Lower leg skin (tissue), 4 donors: ENCODE results near the gene WDTC1. TPM values are rescaled to one million over a fixed set of nuclear protein-coding genes. Genes with fewer than 3 reads are reported as not detected.
"Not testable (repeated sequence)": the region's sequence is repeated elsewhere in the genome, so short reads cannot be mapped to it uniquely, and the experiment has no call there.

ENCODE experiments used
- DNase-seq, 2 donors: peaks; one replicate each; pipeline ENCODE4 v3.0.0-alpha.2; 2019; ENCODE audit warnings: low spot score in 2 of 2
- H3K4me3 ChIP-seq: fragments of 200-600 bp; sonication (generic); 2 replicates; pipeline ENCODE4 v1.5.1; 2017; ENCODE audit warnings: mild to moderate bottlenecking, low read depth; ENCODE audit not compliant: poor library complexity, severe bottlenecking
- POLR2A ChIP-seq, 2 donors: fragments of 450-650 bp; IDR thresholded peaks; one replicate each; pipeline ENCODE4 v1.6.1; 2016 to 2017; ENCODE audit warnings: antibody characterized with exemption in 2 of 2, mild to moderate bottlenecking in 1 of 2, moderate library complexity in 1 of 2
- WGBS, 2 donors: methylation state at CpG; one replicate each; pipeline ENCODE4 v1.1.5; 2018; 5-methylcytosine and 5-hydroxymethylcytosine counted together
- intact Hi-C: fragments of 100-400 bp; cut with DNase I; formaldehyde crosslinking; loops from one replicate; pipeline ENCODE4 v1.15.0; 2023; ENCODE audit warnings: low total_unique reads
- total RNA-seq, 4 donors: library from RNA; depleted of rRNA; stranded (reverse); fragments of >200 nt; gene quantifications; one replicate each; pipeline ENCODE4 v1.1.0, GENCODE V29; 2016
- TF ChIP-seq, protein P1 (sequence below), 3 donors: fragments of 450-650 bp; IDR thresholded peaks; one replicate each; pipeline ENCODE4 v1.5.1; 2016; ENCODE audit warnings: antibody characterized with exemption in 3 of 3, mild to moderate bottlenecking in 3 of 3, moderate library complexity in 2 of 3

Gene WDTC1, protein sequence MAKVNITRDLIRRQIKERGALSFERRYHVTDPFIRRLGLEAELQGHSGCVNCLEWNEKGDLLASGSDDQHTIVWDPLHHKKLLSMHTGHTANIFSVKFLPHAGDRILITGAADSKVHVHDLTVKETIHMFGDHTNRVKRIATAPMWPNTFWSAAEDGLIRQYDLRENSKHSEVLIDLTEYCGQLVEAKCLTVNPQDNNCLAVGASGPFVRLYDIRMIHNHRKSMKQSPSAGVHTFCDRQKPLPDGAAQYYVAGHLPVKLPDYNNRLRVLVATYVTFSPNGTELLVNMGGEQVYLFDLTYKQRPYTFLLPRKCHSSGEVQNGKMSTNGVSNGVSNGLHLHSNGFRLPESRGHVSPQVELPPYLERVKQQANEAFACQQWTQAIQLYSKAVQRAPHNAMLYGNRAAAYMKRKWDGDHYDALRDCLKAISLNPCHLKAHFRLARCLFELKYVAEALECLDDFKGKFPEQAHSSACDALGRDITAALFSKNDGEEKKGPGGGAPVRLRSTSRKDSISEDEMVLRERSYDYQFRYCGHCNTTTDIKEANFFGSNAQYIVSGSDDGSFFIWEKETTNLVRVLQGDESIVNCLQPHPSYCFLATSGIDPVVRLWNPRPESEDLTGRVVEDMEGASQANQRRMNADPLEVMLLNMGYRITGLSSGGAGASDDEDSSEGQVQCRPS
- 10 to 100 TPM; 43.8 to 75.6 (median 65.1) TPM for total RNA-seq

DNA sequence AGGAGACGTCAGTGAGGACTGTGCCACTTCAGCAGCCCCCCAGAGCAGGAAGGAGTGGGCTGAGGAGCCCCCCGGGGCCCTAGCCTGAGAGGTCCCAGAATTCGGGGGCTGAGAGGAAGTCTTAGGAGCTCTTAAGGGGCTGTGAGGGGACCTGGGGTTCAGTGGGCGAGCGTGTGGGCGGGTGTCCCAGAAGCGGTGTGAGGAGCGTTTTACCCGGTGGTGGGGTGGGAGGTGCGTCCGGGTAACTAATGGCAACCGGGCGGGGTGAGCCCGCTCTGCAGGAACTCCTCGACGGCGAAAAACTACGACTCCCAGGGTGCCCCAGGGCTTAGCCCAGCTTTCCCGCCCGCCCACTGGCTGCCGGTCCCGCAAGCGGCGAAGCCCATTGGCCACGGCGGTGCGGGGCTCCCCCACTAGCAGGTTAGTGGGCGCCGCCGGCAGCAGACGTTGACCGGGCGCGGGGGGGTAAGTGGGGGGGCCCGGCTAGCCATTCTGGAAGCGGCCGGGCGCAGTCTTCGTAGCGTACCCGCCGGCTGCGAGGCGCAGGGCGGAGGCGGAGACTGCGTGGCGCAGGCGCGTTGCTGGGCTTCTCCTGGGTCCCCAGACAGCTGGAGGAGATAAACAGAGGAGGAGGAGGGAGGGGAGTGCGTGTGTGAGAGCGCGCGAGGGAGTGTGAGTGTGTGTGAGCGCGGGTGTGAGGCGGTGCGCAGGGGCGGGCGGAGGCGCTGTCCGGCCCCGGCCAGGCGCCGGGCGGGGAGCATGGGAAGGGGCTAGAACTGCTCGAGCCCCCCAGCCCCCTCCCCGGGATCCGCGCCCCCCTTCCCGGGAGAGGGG is at the start of gene WDTC1:
Gene WDTC1, plus strand, starts transcription at position 584 of the 834 bp plus-strand sequence. CDS start 26,423 bp downstream, outside the sequence.
- TF ChIP-seq POLR2A (IDR thresholded peaks at IDR 0.05), result no peak
- TF ChIP-seq, protein P1, sequence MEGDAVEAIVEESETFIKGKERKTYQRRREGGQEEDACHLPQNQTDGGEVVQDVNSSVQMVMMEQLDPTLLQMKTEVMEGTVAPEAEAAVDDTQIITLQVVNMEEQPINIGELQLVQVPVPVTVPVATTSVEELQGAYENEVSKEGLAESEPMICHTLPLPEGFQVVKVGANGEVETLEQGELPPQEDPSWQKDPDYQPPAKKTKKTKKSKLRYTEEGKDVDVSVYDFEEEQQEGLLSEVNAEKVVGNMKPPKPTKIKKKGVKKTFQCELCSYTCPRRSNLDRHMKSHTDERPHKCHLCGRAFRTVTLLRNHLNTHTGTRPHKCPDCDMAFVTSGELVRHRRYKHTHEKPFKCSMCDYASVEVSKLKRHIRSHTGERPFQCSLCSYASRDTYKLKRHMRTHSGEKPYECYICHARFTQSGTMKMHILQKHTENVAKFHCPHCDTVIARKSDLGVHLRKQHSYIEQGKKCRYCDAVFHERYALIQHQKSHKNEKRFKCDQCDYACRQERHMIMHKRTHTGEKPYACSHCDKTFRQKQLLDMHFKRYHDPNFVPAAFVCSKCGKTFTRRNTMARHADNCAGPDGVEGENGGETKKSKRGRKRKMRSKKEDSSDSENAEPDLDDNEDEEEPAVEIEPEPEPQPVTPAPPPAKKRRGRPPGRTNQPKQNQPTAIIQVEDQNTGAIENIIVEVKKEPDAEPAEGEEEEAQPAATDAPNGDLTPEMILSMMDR (IDR thresholded peaks at IDR 0.05), result no peak
- WGBS, 2 donors, result 1% methylated on average over 33 to 61 of the region's 71 CpGs
- intact Hi-C loops, result no loop called here
- peak; percentile 96 to 99 for DNase-seq
- H3K4me3 ChIP-seq, result peak within 1 kb of the TSS; percentile 94

DNA sequence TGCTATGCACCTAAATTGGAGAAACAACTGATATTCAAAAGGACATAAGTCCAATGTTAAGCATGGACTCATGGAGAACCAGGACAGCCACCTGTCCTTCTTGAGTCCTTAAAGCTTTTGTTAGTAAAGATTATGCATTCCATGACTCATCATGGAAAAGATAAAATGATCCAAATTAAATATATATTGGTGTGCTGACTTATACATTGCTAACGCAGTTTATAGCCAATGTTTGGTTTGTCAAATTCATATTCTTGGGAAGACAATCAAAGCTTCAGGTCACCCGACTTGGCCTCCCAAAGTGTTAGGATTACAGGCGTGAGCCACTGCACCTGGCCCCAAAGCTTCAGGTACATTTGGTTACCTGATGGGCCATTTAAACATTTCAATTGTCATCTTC is 49.8 kb upstream of the WDTC1 start:
- intact Hi-C loops, H3K4me3 ChIP-seq, DNase-seq: not testable (repeated sequence)
- 82 to 88% methylated on average over 3 of the region's 3 CpGs for whole genome bisulfite sequencing, 2 donors

DNA sequence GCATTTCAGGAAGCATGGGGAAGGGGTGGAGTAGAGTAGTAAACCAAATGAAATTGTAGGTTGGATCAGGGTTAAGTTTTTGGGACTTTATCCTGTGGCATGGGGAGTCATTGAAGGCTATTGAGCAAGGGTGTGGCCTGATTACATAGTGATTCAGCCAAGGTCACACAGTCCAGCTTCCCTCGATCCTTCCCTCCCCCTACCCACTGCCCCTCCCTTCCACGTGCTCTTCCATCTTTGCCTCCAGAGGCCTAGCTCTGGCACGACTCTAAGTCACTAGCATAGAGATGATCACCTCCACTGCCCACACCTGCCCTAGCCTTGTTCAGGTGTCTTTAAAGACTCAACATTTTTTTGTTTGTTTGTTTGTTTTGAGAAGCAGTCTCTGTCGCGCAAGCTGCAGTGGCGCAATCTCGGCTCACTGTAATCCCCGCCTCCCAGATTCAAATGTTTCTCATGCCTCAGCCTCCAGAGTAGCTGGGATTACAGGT is 42.3 kb upstream of the WDTC1 start:
- WGBS, 2 donors, result 47 to 54% methylated on average over 8 of the region's 8 CpGs
- DNase-seq, result no peak
- TF ChIP-seq, protein P1 (IDR thresholded peaks at IDR 0.05), result no peak
- TF ChIP-seq POLR2A (IDR thresholded peaks at IDR 0.05), result no peak
- intact Hi-C loops, result no loop called here
- no peak overlapping the region for H3K4me3 ChIP-seq

DNA sequence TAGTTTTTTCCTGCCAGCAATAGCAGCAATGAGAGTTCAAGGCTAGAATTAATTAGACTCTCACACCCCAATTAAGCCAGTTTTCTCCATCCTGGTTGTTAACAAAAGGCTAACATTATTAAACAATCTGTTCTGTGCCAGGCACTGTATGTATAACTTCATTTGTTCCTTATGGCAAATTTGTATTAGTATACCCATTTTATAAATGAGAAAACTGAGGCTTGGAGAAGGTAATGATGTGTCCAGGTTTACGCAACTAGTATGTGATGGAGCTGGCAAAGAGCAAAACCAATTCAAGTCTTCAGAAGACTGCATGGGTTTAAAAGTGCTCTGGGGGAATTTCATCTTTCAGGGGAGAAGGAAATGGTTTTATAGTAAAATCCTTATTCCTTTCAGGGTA is 41.2 kb upstream of the WDTC1 start:
- TF ChIP-seq, protein P1 (IDR thresholded peaks at IDR 0.05), result no peak
- TF ChIP-seq POLR2A (IDR thresholded peaks at IDR 0.05), result no peak
- no peak overlapping the region for H3K4me3 ChIP-seq
- 93 to 100% methylated on average over 1 of the region's 1 CpG for WGBS, 2 donors
- no peak for DNase-seq
- intact Hi-C loops, result no loop called here

DNA sequence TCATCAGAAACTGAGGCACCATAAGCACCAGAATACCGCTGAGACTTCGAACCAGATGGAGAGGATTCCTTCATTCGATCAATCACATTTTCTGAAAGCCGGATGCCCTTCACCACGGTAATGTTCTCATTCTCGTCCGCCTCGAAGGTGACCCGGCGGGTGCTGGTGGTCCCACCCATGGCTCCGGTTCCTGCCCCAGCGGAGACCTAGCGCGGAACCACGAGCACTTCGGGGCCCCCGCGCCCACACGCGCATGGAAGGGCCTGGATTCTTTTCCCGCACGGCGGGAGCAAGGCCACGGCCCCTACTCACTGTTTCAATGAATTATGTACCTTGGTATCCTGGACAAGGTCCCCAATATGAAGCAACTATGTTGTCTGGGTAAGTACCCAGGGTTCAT is 33.1 kb upstream of the WDTC1 start:
- 93 to 94% methylated on average over 24 of the region's 24 CpGs for WGBS, 2 donors
- DNase-seq, result no peak
- H3K4me3 ChIP-seq, result no peak overlapping the region
- intact Hi-C loops, result no loop called here
- TF ChIP-seq, protein P1 (IDR thresholded peaks at IDR 0.05), result no peak
- TF ChIP-seq POLR2A (IDR thresholded peaks at IDR 0.05), result no peak
